Panc1 (cell line): ENCODE results near the gene ASB16. TPM values are rescaled to one million over a fixed set of nuclear protein-coding genes. Genes with fewer than 3 reads are reported as not detected.

Experiments used
- ATAC-seq: fragments of 200-7000 bp; cut with Tn5 transposase; 2 replicates; pipeline ENCODE4 v1.9.1; 2020; ENCODE audit warnings: mild to moderate bottlenecking, moderate library complexity
- BruUV-seq: library from RNA; stranded (reverse); fragments of 400-500 nt; replicated peaks from 2 replicates; lab custom pipeline; 2021; lab: Mats Ljungman, UMichigan
- CTCF ChIA-PET: fragments of 300-600 bp; sonication (Branson Sonifier 250); formaldehyde crosslinking; loops from one replicate; lab custom pipeline; 2022; ENCODE audit warnings: antibody characterized with exemption; lab: Charles Lee
- POLR2A ChIA-PET: fragments of 300-600 bp; sonication (Branson Sonifier 250); formaldehyde crosslinking; loops from one replicate; lab custom pipeline; 2022; ENCODE audit warnings: antibody characterized with exemption; lab: Charles Lee
- DNase-seq: peaks from one replicate; pipeline ENCODE4 v3.0.0-alpha.2; 2010; ENCODE audit warnings: low read depth, low spot score
- H3K27ac ChIP-seq: 2 replicates; pipeline ENCODE4 v1.5.1; 2011; ENCODE audit warnings: mild to moderate bottlenecking, low read length, inconsistent platforms
- H3K27me3 ChIP-seq: fragments of 200-500 bp; sonication (Bioruptor generic); 2 replicates; pipeline ENCODE4 v1.6.0; 2014; ENCODE audit warnings: low read length, inconsistent platforms; ENCODE audit not compliant: control insufficient read depth, insufficient read depth
- H3K36me3 ChIP-seq: fragments of 200-500 bp; sonication (Bioruptor generic); 2 replicates; pipeline ENCODE4 v1.5.1; 2014; ENCODE audit warnings: inconsistent platforms, mild to moderate bottlenecking, low read length, moderate library complexity; ENCODE audit not compliant: control insufficient read depth, insufficient read depth
- H3K4me1 ChIP-seq: 2 replicates; pipeline ENCODE4 v1.5.1; 2011; ENCODE audit warnings: inconsistent platforms, mild to moderate bottlenecking, low read length, moderate library complexity; ENCODE audit not compliant: control insufficient read depth, insufficient read depth
- H3K4me3 ChIP-seq, 2 experiments: 2 replicates each; pipeline ENCODE4 v1.5.1; 2011 to 2012; ENCODE audit warnings: low read depth in 2 of 2, low read length in 2 of 2, mild to moderate bottlenecking in 2 of 2, inconsistent platforms in 1 of 2, moderate library complexity in 1 of 2
- H3K9me3 ChIP-seq: fragments of 200-500 bp; sonication (Bioruptor generic); 2 replicates; pipeline ENCODE4 v1.5.1; 2014; ENCODE audit warnings: low read depth, mild to moderate bottlenecking, inconsistent platforms, low read length, moderate library complexity; ENCODE audit not compliant: control insufficient read depth, insufficient read depth
- POLR2AphosphoS5 ChIP-seq: IDR thresholded peaks from 2 replicates; pipeline ENCODE4 v1.6.1; 2012; ENCODE audit warnings: mild to moderate bottlenecking, low read depth, low read length, moderate library complexity
- SIN3A ChIP-seq: IDR thresholded peaks from 2 replicates; pipeline ENCODE4 v1.6.1; 2012; ENCODE audit warnings: low read depth, mild to moderate bottlenecking, low read length, moderate library complexity, borderline replicate concordance; ENCODE audit not compliant: insufficient read depth
- TCF7L2 ChIP-seq: IDR thresholded peaks from 2 replicates; pipeline ENCODE4 v1.6.1; 2011; ENCODE audit warnings: mild to moderate bottlenecking, low read depth, low read length, inconsistent platforms
- in situ Hi-C: cut with HindIII; loops from 2 replicates; pipeline ENCODE4 v1.10.0; 2016; ENCODE audit warnings: low sequenced_read_pairs, low pct_unique_long_range_greater_than_20kb
- intact Hi-C: fragments of 100-400 bp; cut with micrococcal nuclease; formaldehyde crosslinking; loops from one replicate; pipeline ENCODE4 v1.10.0; 2022; ENCODE audit not compliant: unreplicated experiment
- total RNA-seq: library from RNA; stranded (reverse); gene quantifications from one replicate; pipeline ENCODE4 v1.2.1, GENCODE V29; 2021; ENCODE audit not compliant: unreplicated experiment
- TF ChIP-seq, protein P1 (sequence below), 2 experiments: IDR thresholded peaks; 2 replicates each; pipeline ENCODE4 v1.6.1; 2011 to 2012; ENCODE audit warnings: low read depth in 2 of 2, control low read depth in 1 of 2, low read length in 1 of 2, mild to moderate bottlenecking in 1 of 2, moderate library complexity in 1 of 2; ENCODE audit not compliant: insufficient read depth in 1 of 2
- TF ChIP-seq, protein P2 (sequence below): fragments of 450-650 bp; IDR thresholded peaks from 2 replicates; pipeline ENCODE4 v1.5.1; 2017; ENCODE audit warnings: mild to moderate bottlenecking

The ASB16 gene
- total RNA-seq, 1 experiment from 2014 or later, result not detected

DNA sequence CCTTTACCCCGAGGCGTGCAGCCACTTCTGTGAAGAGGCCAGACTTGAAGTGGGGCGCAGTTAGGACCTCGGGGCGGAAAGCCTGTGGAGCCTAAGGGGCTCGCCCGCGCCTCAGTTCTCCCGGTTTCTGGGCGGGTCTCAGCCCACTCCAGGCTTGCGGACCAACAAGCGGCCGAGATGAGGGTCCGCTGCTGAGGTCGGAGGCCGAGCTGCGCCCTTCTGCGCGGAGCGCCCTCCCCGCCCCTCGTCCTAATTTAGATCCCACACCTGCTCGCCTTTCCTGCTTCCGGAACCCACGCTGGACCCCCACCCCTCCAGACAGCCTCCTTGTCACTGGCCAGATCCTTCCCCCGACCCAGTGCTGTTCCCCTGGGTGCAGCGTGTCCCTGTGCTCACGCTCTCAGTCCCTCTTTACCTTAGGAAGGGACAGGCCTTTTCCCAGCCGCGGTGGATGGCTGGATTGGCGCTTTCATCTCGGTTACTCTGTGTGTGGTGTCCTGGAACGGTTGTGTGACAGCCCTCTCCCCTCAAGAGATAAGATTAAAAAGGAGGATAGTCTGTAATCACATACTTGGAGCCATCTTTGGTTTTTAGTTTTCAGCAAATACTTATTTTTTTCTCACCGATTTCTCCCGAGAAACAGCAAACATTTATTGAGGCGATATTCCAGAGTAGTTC, 30.1 kb downstream of the ASB16 start:
- DNase-seq, result no peak
- CTCF ChIA-PET, result no interaction called here
- Histone ChIP-seq H3K27ac (peak overlapping the region; percentile 95), H3K9me3 (no peaks in the 10 kb centered on the region), H3K36me3 (no peaks in the 10 kb centered on the region; the same call in 1 of the 2 replicates), H3K4me1 (peaks cover 20% of the 10 kb centered on the region), H3K4me3 (peak overlapping the region; percentile 59 to 67), H3K27me3 (no peaks in the 10 kb centered on the region)
- in situ Hi-C loops, result no loop called here
- POLR2A ChIA-PET, result no interaction called here
- intact Hi-C loops, result no loop called here
- peak; percentile 19 for ATAC-seq
- TF ChIP-seq SIN3A (no peak), POLR2AphosphoS5 (0 out of 2 replicates have a peak, but pooled peaks have one; percentile 28)
- no TSS peak for BruUV-seq

GRCh38 chr17:44202756-44203155, 32.3 kb downstream of the ASB16 start:
- no peaks in the 10 kb centered on the region; the same call in 1 of the 2 replicates for H3K36me3 ChIP-seq
- in situ Hi-C loops, result no loop called here
- no peak overlapping the region for H3K4me3 ChIP-seq
- ChIA-PET CTCF (no interaction called here), POLR2A (no interaction called here)
- intact Hi-C loops, result no loop called here
- no peaks in the 10 kb centered on the region for H3K27me3 ChIP-seq
- BruUV-seq, result no TSS peak
- H3K9me3 ChIP-seq, result no peaks in the 10 kb centered on the region
- TF ChIP-seq POLR2AphosphoS5, result no peak
- TF ChIP-seq, protein P1, sequence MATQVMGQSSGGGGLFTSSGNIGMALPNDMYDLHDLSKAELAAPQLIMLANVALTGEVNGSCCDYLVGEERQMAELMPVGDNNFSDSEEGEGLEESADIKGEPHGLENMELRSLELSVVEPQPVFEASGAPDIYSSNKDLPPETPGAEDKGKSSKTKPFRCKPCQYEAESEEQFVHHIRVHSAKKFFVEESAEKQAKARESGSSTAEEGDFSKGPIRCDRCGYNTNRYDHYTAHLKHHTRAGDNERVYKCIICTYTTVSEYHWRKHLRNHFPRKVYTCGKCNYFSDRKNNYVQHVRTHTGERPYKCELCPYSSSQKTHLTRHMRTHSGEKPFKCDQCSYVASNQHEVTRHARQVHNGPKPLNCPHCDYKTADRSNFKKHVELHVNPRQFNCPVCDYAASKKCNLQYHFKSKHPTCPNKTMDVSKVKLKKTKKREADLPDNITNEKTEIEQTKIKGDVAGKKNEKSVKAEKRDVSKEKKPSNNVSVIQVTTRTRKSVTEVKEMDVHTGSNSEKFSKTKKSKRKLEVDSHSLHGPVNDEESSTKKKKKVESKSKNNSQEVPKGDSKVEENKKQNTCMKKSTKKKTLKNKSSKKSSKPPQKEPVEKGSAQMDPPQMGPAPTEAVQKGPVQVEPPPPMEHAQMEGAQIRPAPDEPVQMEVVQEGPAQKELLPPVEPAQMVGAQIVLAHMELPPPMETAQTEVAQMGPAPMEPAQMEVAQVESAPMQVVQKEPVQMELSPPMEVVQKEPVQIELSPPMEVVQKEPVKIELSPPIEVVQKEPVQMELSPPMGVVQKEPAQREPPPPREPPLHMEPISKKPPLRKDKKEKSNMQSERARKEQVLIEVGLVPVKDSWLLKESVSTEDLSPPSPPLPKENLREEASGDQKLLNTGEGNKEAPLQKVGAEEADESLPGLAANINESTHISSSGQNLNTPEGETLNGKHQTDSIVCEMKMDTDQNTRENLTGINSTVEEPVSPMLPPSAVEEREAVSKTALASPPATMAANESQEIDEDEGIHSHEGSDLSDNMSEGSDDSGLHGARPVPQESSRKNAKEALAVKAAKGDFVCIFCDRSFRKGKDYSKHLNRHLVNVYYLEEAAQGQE (IDR thresholded peaks at IDR 0.05; ENCODE audit: insufficient read depth in 1 of 2, low read depth in 2 of 2, low read length in 1 of 2), result no peak
- TF ChIP-seq, protein P2, sequence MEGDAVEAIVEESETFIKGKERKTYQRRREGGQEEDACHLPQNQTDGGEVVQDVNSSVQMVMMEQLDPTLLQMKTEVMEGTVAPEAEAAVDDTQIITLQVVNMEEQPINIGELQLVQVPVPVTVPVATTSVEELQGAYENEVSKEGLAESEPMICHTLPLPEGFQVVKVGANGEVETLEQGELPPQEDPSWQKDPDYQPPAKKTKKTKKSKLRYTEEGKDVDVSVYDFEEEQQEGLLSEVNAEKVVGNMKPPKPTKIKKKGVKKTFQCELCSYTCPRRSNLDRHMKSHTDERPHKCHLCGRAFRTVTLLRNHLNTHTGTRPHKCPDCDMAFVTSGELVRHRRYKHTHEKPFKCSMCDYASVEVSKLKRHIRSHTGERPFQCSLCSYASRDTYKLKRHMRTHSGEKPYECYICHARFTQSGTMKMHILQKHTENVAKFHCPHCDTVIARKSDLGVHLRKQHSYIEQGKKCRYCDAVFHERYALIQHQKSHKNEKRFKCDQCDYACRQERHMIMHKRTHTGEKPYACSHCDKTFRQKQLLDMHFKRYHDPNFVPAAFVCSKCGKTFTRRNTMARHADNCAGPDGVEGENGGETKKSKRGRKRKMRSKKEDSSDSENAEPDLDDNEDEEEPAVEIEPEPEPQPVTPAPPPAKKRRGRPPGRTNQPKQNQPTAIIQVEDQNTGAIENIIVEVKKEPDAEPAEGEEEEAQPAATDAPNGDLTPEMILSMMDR, result no peak
- DNase-seq (no peak), ATAC-seq (no peak)
- peaks cover 20% of the 10 kb centered on the region for H3K4me1 ChIP-seq
- no peak overlapping the region for H3K27ac ChIP-seq

- ATAC-seq, result no peak
- Histone ChIP-seq H3K9me3 (no peaks in the 10 kb centered on the region), H3K4me3 (no peak overlapping the region), H3K27me3 (no peaks in the 10 kb centered on the region), H3K4me1 (peaks cover 14% of the 10 kb centered on the region), H3K27ac (no peak overlapping the region), H3K36me3 (no peaks in the 10 kb centered on the region; the same call in 1 of the 2 replicates)
- ChIA-PET CTCF (no interaction called here), POLR2A (no interaction called here)
- DNase-seq, result no peak
- no TSS peak for BruUV-seq
- in situ Hi-C loops (no loop called here), intact Hi-C loops (no loop called here)
- TF ChIP-seq POLR2AphosphoS5 (no peak), SIN3A (no peak), TCF7L2 (no peak)
- TF ChIP-seq, protein P2, result peak; percentile 81
Measured at GRCh38 chr17:44203731-44204440, 33.4 kb downstream of the ASB16 start.
